HG03064 (cell line): ENCODE results near the gene TRAP1.

Experiments
- ATAC-seq: cut with Tn5 transposase; IDR thresholded peaks from one replicate; pipeline ENCODE4 v1.9.1; 2021; ENCODE audit warnings: low read depth; ENCODE audit not compliant: unreplicated experiment

The TRAP1 gene

GRCh38 chr16:3717235-3718018 is at the start of gene TRAP1:
TSS of gene TRAP1 (minus strand) at chr16:3717524. CDS start at chr16:3717508, 16 bp downstream.
- ATAC-seq, result peak; percentile 83

GRCh38 chr16:3766177-3766576 is 48.9 kb upstream of the TRAP1 start:
- no peak for ATAC-seq

GRCh38 chr16:3764409-3764808 is 47.1 kb upstream of the TRAP1 start:
- no peak for ATAC-seq

- ATAC-seq, result no peak
These were observed 44.9 kb upstream of the TRAP1 start for GRCh38 chr16:3762107-3762750.

- no peak for ATAC-seq
These were observed 44.2 kb upstream of the TRAP1 start for GRCh38 chr16:3761375-3762106.

GRCh38 chr16:3760518-3760917 is 43.2 kb upstream of the TRAP1 start:
- ATAC-seq, result no peak

- ATAC-seq, result no peak
These were observed 42.4 kb upstream of the TRAP1 start for GRCh38 chr16:3759736-3760135.

GRCh38 chr16:3756113-3756512 is 38.8 kb upstream of the TRAP1 start:
- ATAC-seq, result no peak

- ATAC-seq, result no peak
These were observed 37.9 kb upstream of the TRAP1 start for GRCh38 chr16:3755249-3755648.

GRCh38 chr16:3754772-3755171 is 37.4 kb upstream of the TRAP1 start:
- no peak for ATAC-seq

GRCh38 chr16:3754081-3754703 is 36.9 kb upstream of the TRAP1 start:
- no peak for ATAC-seq

- no peak for ATAC-seq
These were observed 35.7 kb upstream of the TRAP1 start for GRCh38 chr16:3752984-3753383.

GRCh38 chr16:3751878-3752277 is 34.6 kb upstream of the TRAP1 start:
- no peak for ATAC-seq

- ATAC-seq, result no peak
These were observed 31.0 kb upstream of the TRAP1 start for GRCh38 chr16:3748307-3748706.

GRCh38 chr16:3745751-3746355 is 28.5 kb upstream of the TRAP1 start:
- no peak for ATAC-seq

GRCh38 chr16:3744018-3744417 is 26.7 kb upstream of the TRAP1 start:
- no peak for ATAC-seq

- ATAC-seq, result no peak
These were observed 23.6 kb upstream of the TRAP1 start for GRCh38 chr16:3740934-3741333.

GRCh38 chr16:3740186-3740585 is 22.9 kb upstream of the TRAP1 start:
- ATAC-seq, result no peak

GRCh38 chr16:3739636-3740035 is 22.3 kb upstream of the TRAP1 start:
- ATAC-seq, result no peak

GRCh38 chr16:3738541-3738940 is 21.2 kb upstream of the TRAP1 start:
- no peak for ATAC-seq

- ATAC-seq, result no peak
These were observed 20.8 kb upstream of the TRAP1 start for GRCh38 chr16:3738128-3738527.
